Mucosa of stomach (tissue), 1 donor: Measurements from ENCODE around the gene CFAP92.

Experiments used
- H3K27me3 ChIP-seq: one replicate; pipeline ENCODE4 v1.7.0; 2013; ENCODE audit warnings: mild to moderate bottlenecking, low read length; ENCODE audit not compliant: control insufficient read depth, insufficient read depth
- H3K36me3 ChIP-seq: one replicate; pipeline ENCODE4 v1.7.0; 2013; ENCODE audit warnings: low read length; ENCODE audit not compliant: control insufficient read depth, insufficient read depth
- H3K4me1 ChIP-seq: one replicate; pipeline ENCODE4 v1.7.0; 2013; ENCODE audit warnings: mild to moderate bottlenecking, low read length; ENCODE audit not compliant: control insufficient read depth, insufficient read depth
- H3K4me3 ChIP-seq: one replicate; pipeline ENCODE4 v1.7.0; 2013; ENCODE audit warnings: low read length
- H3K9ac ChIP-seq: one replicate; pipeline ENCODE4 v1.7.0; 2013; ENCODE audit warnings: mild to moderate bottlenecking, low read length, moderate library complexity
- H3K9me3 ChIP-seq: one replicate; pipeline ENCODE4 v1.7.0; 2013; ENCODE audit warnings: mild to moderate bottlenecking, low read length, moderate library complexity; ENCODE audit not compliant: control insufficient read depth
- donor health status: Pancreatic carcinoma.

CFAP92 gene

GRCh38 chr3:129033633-129034321, 39.9 kb upstream of the CFAP92 start:
- Histone ChIP-seq H3K4me1 (no peaks in the 10 kb centered on the region), H3K36me3 (peaks cover 6% of the 10 kb centered on the region), H3K9ac (no peak overlapping the region), H3K4me3 (no peak overlapping the region), H3K27me3 (no peaks in the 10 kb centered on the region), H3K9me3 (no peaks in the 10 kb centered on the region)

- Histone ChIP-seq H3K36me3 (peaks cover 6% of the 10 kb centered on the region), H3K4me1 (no peaks in the 10 kb centered on the region), H3K9ac (no peak overlapping the region), H3K27me3 (no peaks in the 10 kb centered on the region), H3K4me3 (no peak overlapping the region), H3K9me3 (no peaks in the 10 kb centered on the region)
These were observed 39.3 kb upstream of the CFAP92 start for GRCh38 chr3:129033151-129033550.

DNA sequence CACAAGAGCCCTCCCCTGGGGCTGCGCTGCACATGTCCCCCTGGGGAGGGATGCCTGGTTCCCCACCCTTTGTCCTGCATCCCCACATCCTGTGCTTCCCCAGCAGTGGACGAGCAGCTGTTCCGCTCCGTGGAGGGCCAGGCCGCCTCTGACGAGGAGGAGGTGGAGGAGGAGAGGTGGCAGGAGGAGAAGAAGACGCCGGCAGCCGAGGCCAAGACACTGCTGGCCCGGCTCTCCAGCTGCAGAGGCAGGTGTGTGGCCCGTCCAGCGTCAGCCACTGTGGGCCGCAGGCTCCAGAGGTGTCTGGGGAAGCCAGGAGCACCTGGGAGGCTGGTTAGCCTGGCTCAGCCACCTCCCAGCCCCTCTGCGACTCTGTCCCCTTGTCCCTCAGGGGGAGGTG, 38.8 kb upstream of the CFAP92 start:
- Histone ChIP-seq H3K4me3 (no peak overlapping the region), H3K9me3 (no peaks in the 10 kb centered on the region), H3K27me3 (no peaks in the 10 kb centered on the region), H3K4me1 (no peaks in the 10 kb centered on the region), H3K9ac (no peak overlapping the region), H3K36me3 (peaks cover 6% of the 10 kb centered on the region)

DNA sequence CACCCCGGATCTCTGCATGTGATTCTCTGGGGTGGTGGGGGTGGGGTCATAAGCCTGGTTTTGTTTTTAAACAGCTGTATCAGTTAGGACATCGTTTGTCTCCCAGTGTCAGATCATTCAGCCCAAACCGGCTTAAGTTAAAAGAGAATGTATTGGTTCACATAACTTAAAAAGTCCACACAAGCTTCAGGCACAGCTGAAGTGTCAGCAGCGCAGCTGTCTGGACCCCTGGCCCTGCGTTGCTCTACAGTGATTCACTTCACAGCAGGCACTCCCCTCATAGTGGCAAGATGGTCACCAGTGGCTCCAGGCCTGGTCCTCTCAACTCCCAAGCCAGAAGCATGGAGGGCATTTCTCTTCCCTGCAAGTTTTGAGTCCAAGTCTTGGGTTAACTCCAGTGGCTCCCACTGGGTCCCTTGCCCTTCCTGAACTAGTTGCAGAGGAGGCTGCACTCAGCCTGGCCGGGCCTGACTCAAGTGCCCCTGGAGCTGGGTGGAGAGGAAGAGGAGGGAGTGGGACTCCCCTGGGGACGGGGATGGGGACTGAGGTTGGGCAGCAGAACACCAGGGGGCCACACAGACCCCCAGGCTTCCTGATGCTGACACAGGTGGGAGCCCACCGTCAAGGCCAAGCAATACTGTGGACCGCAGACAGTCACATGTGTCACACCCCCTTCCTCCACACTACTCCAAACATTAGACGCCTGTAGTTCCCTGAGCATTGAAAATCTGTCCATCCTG, 37.8 kb upstream of the CFAP92 start:
- Histone ChIP-seq H3K27me3 (no peaks in the 10 kb centered on the region), H3K4me3 (no peak overlapping the region), H3K9ac (no peak overlapping the region), H3K4me1 (peaks cover 9% of the 10 kb centered on the region), H3K36me3 (peaks cover 6% of the 10 kb centered on the region), H3K9me3 (no peaks in the 10 kb centered on the region)

DNA sequence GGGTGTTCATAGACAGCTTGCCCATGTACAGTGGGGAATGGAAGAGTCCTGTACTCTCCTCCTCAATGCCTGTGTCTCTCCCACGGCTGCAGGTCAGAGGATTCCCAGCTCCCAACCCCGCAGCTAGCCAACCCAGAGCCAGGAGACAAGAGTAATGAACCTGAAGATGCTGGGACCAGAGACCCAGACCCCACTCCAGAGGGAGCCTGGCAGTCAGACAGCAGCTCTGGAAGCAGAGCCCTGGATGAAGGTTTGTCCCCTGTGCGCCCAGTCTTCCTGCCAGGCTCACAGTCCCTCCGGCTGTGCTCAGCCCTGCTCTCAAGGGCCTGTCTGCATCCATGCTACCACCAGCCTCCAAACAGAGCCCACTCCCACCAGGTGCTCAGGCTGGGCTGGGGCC, 36.7 kb upstream of the CFAP92 start:
- Histone ChIP-seq H3K4me1 (peaks cover 15% of the 10 kb centered on the region), H3K4me3 (no peak overlapping the region), H3K36me3 (peaks cover 5% of the 10 kb centered on the region), H3K9ac (no peak overlapping the region), H3K9me3 (no peaks in the 10 kb centered on the region), H3K27me3 (no peaks in the 10 kb centered on the region)

- H3K36me3 ChIP-seq, result no peaks in the 10 kb centered on the region
- no peaks in the 10 kb centered on the region for H3K27me3 ChIP-seq
- no peaks in the 10 kb centered on the region for H3K9me3 ChIP-seq
- peaks cover 22% of the 10 kb centered on the region for H3K4me1 ChIP-seq
- no peak overlapping the region for H3K9ac ChIP-seq
- H3K4me3 ChIP-seq, result no peak overlapping the region
These were observed 35.0 kb upstream of the CFAP92 start for GRCh38 chr3:129028866-129029265.

- H3K4me1 ChIP-seq, result peaks cover 22% of the 10 kb centered on the region
- H3K9me3 ChIP-seq, result no peaks in the 10 kb centered on the region
- peak overlapping the region; percentile 56 for H3K9ac ChIP-seq
- H3K27me3 ChIP-seq, result no peaks in the 10 kb centered on the region
- no peak overlapping the region for H3K4me3 ChIP-seq
- H3K36me3 ChIP-seq, result no peaks in the 10 kb centered on the region
These were observed 33.6 kb upstream of the CFAP92 start for GRCh38 chr3:129027544-129027880.

GRCh38 chr3:129026728-129027543, 33.1 kb upstream of the CFAP92 start:
- H3K4me1 ChIP-seq, result peaks cover 22% of the 10 kb centered on the region
- H3K27me3 ChIP-seq, result no peaks in the 10 kb centered on the region
- H3K4me3 ChIP-seq, result peak overlapping the region; percentile 31
- H3K36me3 ChIP-seq, result no peaks in the 10 kb centered on the region
- H3K9me3 ChIP-seq, result no peaks in the 10 kb centered on the region
- peak overlapping the region; percentile 56 for H3K9ac ChIP-seq

DNA sequence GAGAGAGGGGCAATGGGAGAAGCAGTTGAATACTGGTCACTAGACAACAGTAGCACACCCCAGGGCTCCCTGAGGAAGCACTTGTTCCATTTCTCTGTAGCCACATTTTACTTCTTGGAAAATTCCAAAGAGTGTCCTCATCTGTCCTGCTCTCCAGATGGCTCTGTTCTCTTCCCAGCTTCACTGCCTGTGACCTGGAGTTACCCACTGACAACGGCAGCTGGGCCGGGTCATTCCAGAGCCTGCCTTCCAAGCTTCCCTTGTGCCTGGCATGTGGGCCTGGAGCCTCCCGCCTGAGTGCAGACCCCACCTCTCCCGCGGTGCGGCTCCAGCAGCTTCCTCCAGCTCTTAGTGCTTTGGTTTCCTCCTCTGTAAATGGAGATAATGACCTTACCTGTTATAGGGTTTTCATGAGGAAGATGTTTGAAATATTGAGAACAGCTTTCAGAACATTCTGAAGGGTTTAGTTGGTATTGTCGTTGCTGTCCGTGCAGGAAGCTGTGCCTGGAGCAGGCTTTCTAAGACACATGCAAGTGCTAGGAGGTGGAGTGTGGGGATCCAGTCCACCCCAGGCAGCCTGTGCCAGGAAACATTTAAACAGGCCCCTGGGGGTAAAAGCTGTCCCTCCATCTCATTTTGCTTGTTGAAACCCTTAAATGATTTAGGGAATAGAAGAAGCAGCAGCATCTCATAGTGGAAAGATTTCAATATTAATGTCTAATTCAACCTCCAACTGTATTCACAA, 32.0 kb upstream of the CFAP92 start:
- Histone ChIP-seq H3K4me3 (peak overlapping the region; percentile 31), H3K27me3 (no peaks in the 10 kb centered on the region), H3K9me3 (no peaks in the 10 kb centered on the region), H3K9ac (no peak overlapping the region), H3K4me1 (peaks cover 22% of the 10 kb centered on the region), H3K36me3 (no peaks in the 10 kb centered on the region)

DNA sequence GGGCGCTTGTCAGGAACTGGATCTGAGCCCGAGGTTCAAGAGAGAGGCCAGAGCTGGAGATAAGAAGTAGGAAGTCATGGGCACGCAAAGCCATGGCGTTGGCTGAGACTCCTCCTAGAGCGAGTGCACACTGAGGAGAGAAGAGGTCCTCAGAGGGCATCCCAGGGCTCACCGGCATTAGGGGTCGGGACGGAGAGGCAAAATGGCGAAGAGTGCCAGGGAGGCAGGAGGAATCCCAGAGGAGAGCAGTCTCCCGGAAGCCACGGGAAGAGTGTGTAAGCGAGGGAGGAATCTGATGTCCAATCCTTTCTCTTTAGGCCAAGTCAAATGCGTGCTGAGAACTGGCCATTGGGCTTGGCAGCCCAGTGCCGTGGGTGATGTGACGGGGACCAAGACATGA, 31.2 kb upstream of the CFAP92 start:
- Histone ChIP-seq H3K27me3 (no peaks in the 10 kb centered on the region), H3K9me3 (no peaks in the 10 kb centered on the region), H3K9ac (no peak overlapping the region), H3K4me3 (no peak overlapping the region), H3K36me3 (no peaks in the 10 kb centered on the region), H3K4me1 (peaks cover 22% of the 10 kb centered on the region)

DNA sequence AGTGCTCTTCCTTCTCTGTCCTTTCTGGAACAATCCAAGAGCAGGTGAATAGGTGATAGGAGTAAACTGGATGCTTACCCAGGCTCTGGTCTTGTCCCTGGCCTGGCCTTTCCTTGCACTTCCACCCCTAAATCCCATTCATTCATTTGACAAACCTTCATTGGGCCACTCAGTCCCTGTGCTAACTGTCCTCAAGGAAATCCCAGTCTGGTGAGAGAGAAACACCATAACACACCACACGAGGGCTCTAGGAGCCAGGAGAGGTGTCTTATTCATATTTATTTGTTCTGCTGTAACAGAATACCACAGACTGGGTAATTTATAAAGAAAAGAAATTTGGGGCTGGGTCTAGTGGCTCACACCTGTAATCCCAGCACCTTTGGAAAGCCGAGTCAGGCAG, 30.0 kb upstream of the CFAP92 start:
- no peaks in the 10 kb centered on the region for H3K36me3 ChIP-seq
- no peaks in the 10 kb centered on the region for H3K27me3 ChIP-seq
- H3K4me1 ChIP-seq, result peaks cover 22% of the 10 kb centered on the region
- no peak overlapping the region for H3K9ac ChIP-seq
- H3K9me3 ChIP-seq, result no peaks in the 10 kb centered on the region
- no peak overlapping the region for H3K4me3 ChIP-seq

DNA sequence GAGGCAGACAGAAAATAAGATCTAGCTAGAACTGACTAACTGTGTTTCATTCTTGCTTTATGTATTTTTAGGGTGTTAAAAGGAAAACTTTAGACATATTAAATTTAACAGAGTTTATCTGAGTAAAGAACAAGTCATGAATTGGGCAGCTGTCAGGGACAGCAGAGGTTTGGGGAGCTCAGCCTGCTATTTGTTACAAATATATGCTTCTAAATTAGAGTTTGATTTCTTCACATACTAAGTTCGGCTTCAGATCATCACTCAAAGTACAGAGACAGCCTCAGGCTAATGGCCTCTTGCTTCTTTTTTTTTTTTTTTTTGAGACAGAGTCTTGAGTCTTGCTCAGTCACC, 29.1 kb upstream of the CFAP92 start:
- Histone ChIP-seq H3K9ac (no peak overlapping the region), H3K27me3 (no peaks in the 10 kb centered on the region), H3K4me3 (no peak overlapping the region), H3K36me3 (no peaks in the 10 kb centered on the region), H3K4me1 (peaks cover 22% of the 10 kb centered on the region), H3K9me3 (no peaks in the 10 kb centered on the region)
